Esophagus muscularis mucosa (tissue), 4 donors: ENCODE measurements around the gene CIITA. TPM values are rescaled to one million over a fixed set of nuclear protein-coding genes. Genes with fewer than 3 reads are reported as not detected.
A peak's percentile ranks its signal among the peaks of the same experiment; 100 is the strongest.
"Not testable (repeated sequence)": the region's sequence is repeated elsewhere in the genome, so short reads cannot be mapped to it uniquely, and the experiment has no call there.

Experiments
- DNase-seq: peaks from one replicate; pipeline ENCODE4 v3.0.0-alpha.2; 2017; ENCODE audit errors: extremely low spot score
- H3K27ac ChIP-seq, 4 donors: fragments of 200-600 bp; sonication (generic); replicated peaks in 1 of 4; 1 replicate in 3 of 4; 2 replicates in 1 of 4; pipeline ENCODE4 v1.5.1; 2016 to 2019; ENCODE audit warnings: mild to moderate bottlenecking in 1 of 4
- H3K27me3 ChIP-seq, 4 donors: fragments of 200-600 bp; sonication (generic); one replicate each; pipeline versions ENCODE4 v1.5.1 to v1.6.0; 2016 to 2019
- H3K36me3 ChIP-seq, 4 donors: fragments of 200-600 bp; sonication (generic); one replicate each; pipeline ENCODE4 v1.5.1; 2016 to 2019
- H3K4me1 ChIP-seq, 4 donors: fragments of 200-600 bp; sonication (generic); one replicate each; pipeline ENCODE4 v1.5.1; 2016 to 2019
- H3K4me3 ChIP-seq, 4 donors: fragments of 200-600 bp; sonication (generic); 1 replicate in 2 of 4; 2 replicates in 2 of 4; pipeline ENCODE4 v1.5.1; 2016 to 2019; ENCODE audit warnings: mild to moderate bottlenecking in 4 of 4, moderate library complexity in 1 of 4
- H3K9me3 ChIP-seq, 4 donors: fragments of 200-600 bp; sonication (generic); 1 replicate in 3 of 4; 2 replicates in 1 of 4; pipeline ENCODE4 v1.5.1; 2016 to 2019
- EP300 ChIP-seq: sonication (generic); formaldehyde crosslinking; IDR thresholded peaks from one replicate; pipeline ENCODE4 v1.6.1; 2017; ENCODE audit warnings: antibody characterized with exemption
- POLR2A ChIP-seq: fragments of 450-650 bp; IDR thresholded peaks from one replicate; pipeline ENCODE4 v1.6.1; 2017; ENCODE audit warnings: antibody characterized with exemption, moderate library complexity, mild to moderate bottlenecking, low read depth
- POLR2AphosphoS5 ChIP-seq, 2 donors: sonication (generic); formaldehyde crosslinking; IDR thresholded peaks; one replicate each; pipeline ENCODE4 v1.6.1; 2017; ENCODE audit warnings: antibody characterized with exemption in 2 of 2
- WGBS: methylation state at CpG from one replicate; pipeline ENCODE4 v1.1.5; 2018; 5-methylcytosine and 5-hydroxymethylcytosine counted together
- intact Hi-C: fragments of 100-400 bp; cut with DNase I; formaldehyde crosslinking; loops from one replicate; pipeline ENCODE4 v1.15.1; 2023
- total RNA-seq, 4 donors: library from RNA; depleted of rRNA; stranded (reverse); fragments of >200 nt; gene quantifications; one replicate each; pipeline versions ENCODE4 v1.1.0 to v1.2.1, GENCODE V29; 2016
- TF ChIP-seq, protein P1 (sequence below), 3 experiments: fragments of 200-600 bp in 2 of 3; fragments of 450-650 bp in 1 of 3; sonication (generic) in 2 of 3; IDR thresholded peaks; one replicate each; pipeline ENCODE4 v1.5.1; 2017 to 2019; ENCODE audit warnings: antibody characterized with exemption in 3 of 3, mild to moderate bottlenecking in 2 of 3, moderate library complexity in 1 of 3

CIITA gene
- total RNA-seq, 4 donors from 2014 or later: 6.8 to 11.2 (median 8.9) TPM

- DNase-seq: no peak
- H3K27me3 ChIP-seq: no peaks in the 10 kb centered on the region
- no peak overlapping the region for H3K27ac ChIP-seq
- WGBS: 96% methylated on average over 5 of the region's 5 CpGs
- H3K9me3 ChIP-seq: no peaks in the 10 kb centered on the region
- H3K36me3 ChIP-seq: peaks cover 26 to 80% (median 62%) of the 10 kb centered on the region in 4 donors
- H3K4me3 ChIP-seq: no peak overlapping the region
- peaks cover 38 to 50% (median 41%) of the 10 kb centered on the region in 4 donors for H3K4me1 ChIP-seq
- TF ChIP-seq, protein P1, sequence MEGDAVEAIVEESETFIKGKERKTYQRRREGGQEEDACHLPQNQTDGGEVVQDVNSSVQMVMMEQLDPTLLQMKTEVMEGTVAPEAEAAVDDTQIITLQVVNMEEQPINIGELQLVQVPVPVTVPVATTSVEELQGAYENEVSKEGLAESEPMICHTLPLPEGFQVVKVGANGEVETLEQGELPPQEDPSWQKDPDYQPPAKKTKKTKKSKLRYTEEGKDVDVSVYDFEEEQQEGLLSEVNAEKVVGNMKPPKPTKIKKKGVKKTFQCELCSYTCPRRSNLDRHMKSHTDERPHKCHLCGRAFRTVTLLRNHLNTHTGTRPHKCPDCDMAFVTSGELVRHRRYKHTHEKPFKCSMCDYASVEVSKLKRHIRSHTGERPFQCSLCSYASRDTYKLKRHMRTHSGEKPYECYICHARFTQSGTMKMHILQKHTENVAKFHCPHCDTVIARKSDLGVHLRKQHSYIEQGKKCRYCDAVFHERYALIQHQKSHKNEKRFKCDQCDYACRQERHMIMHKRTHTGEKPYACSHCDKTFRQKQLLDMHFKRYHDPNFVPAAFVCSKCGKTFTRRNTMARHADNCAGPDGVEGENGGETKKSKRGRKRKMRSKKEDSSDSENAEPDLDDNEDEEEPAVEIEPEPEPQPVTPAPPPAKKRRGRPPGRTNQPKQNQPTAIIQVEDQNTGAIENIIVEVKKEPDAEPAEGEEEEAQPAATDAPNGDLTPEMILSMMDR (IDR thresholded peaks at IDR 0.05): no peak
- TF ChIP-seq POLR2A (no peak), EP300 (no peak), POLR2AphosphoS5 (IDR thresholded peaks at IDR 0.05) (no peak)
- intact Hi-C loops: no loop called here
Observed at GRCh38 chr16:10926867-10927266, 49.9 kb downstream of the CIITA start.

DNA sequence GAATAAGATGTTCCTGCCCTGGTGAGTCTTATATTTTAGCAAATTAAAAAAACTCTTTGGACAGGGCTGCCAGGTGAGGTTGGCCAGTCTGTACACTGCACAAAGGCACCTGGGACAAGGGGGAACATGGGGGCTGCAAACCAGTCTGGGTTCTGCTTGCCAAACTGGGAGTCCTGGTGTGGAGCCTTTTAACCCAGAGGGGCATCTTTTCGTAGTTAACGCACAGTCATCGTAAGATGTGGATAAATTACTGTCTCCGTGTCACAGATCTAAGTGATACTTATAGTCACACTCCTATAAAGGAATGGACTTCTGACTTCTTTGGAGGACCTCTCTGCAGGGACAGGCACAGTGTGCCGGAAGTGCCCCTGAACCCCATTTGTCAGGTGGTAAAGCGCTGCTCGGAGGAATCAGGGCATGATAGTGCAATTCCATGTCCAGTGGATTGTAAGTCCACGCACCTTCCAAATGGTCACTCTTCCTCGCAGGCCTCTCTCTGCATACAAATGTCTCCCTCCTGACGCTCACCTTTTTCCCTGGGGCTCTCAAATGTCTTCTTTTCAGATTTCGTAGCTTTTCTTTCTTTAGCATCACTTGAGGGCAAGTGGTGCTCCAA, 50.6 kb downstream of the CIITA start:
- intact Hi-C loops: no loop called here
- H3K4me1 ChIP-seq: peaks cover 31 to 43% (median 34%) of the 10 kb centered on the region in 4 donors
- no peaks in the 10 kb centered on the region for H3K27me3 ChIP-seq
- no peaks in the 10 kb centered on the region for H3K9me3 ChIP-seq
- WGBS: 98% methylated on average over 11 of the region's 11 CpGs
- DNase-seq: no peak
- peaks cover 26 to 86% (median 66%) of the 10 kb centered on the region in 4 donors for H3K36me3 ChIP-seq
- TF ChIP-seq EP300 (no peak), POLR2A (no peak), POLR2AphosphoS5 (IDR thresholded peaks at IDR 0.05) (no peak)
- TF ChIP-seq, protein P1 (IDR thresholded peaks at IDR 0.05): no peak
- no peak overlapping the region for H3K27ac ChIP-seq
- no peak overlapping the region for H3K4me3 ChIP-seq

GRCh38 chr16:10929097-10929496, 52.1 kb downstream of the CIITA start:
- peaks cover 27 to 43% (median 34%) of the 10 kb centered on the region in 4 donors for H3K4me1 ChIP-seq
- intact Hi-C loops, H3K4me3 ChIP-seq, DNase-seq, H3K9me3 ChIP-seq, H3K27ac ChIP-seq, H3K27me3 ChIP-seq: not testable (repeated sequence)
- H3K36me3 ChIP-seq: peaks cover 26 to 98% (median 76%) of the 10 kb centered on the region in 4 donors
- WGBS: 86% methylated on average over 12 of the region's 12 CpGs

- no peak for TF ChIP-seq POLR2A
- no peak for TF ChIP-seq EP300
- TF ChIP-seq POLR2AphosphoS5 (IDR thresholded peaks at IDR 0.05): peak in 1 of 2 donors; percentile 3
- TF ChIP-seq, protein P1 (IDR thresholded peaks at IDR 0.05): no peak
- Histone ChIP-seq H3K36me3 (peaks cover 23 to 88% (median 68%) of the 10 kb centered on the region in 4 donors), H3K9me3 (no peaks in the 10 kb centered on the region), H3K4me3 (no peak overlapping the region), H3K4me1 (peaks cover 32 to 48% (median 40%) of the 10 kb centered on the region in 4 donors), H3K27me3 (no peaks in the 10 kb centered on the region), H3K27ac (no peak overlapping the region)
- intact Hi-C loops: no loop called here
- no peak for DNase-seq
- 64% methylated on average over 15 of the region's 15 CpGs for WGBS
Observed at GRCh38 chr16:10929853-10930754, 53.1 kb downstream of the CIITA start.

GRCh38 chr16:10930755-10931093, 53.7 kb downstream of the CIITA start:
- 87% methylated on average over 2 of the region's 2 CpGs for WGBS
- peaks cover 17 to 81% (median 62%) of the 10 kb centered on the region in 4 donors for H3K36me3 ChIP-seq
- no peak overlapping the region for H3K27ac ChIP-seq

More at GRCh38 chr16:10930755-10931093, 53.7 kb downstream of the CIITA start:
- Histone ChIP-seq H3K9me3 (no peaks in the 10 kb centered on the region), H3K27me3 (no peaks in the 10 kb centered on the region), H3K4me3 (no peak overlapping the region), H3K4me1 (peaks cover 38 to 54% (median 46%) of the 10 kb centered on the region in 4 donors)
- no peak for DNase-seq
- intact Hi-C loops: no loop called here
- TF ChIP-seq, protein P1 (IDR thresholded peaks at IDR 0.05): no peak
- TF ChIP-seq POLR2A: no peak
- no peak for TF ChIP-seq POLR2AphosphoS5 (IDR thresholded peaks at IDR 0.05)
- TF ChIP-seq EP300: no peak
